ENCODE measurements around the gene DEUP1.

GRCh38 chr11:93291898-93292297 lies 38.6 kb upstream of the DEUP1 start:
- no peak for TF ChIP-seq CTCF (IDR thresholded peaks at IDR 0.05 in 2 of 3, conservative IDR thresholded peaks at IDR 0.05 in 1 of 3; ENCODE audit: borderline replicate concordance in 1 of 3, insufficient read depth in 1 of 3, low read depth in 2 of 3, low read length in 2 of 3)
- no peak for TF ChIP-seq EZH2 (IDR thresholded peaks at IDR 0.05)
- no peak for TF ChIP-seq SP1 (IDR thresholded peaks at IDR 0.05; ENCODE audit: low read depth)
- TF ChIP-seq POLR2AphosphoS5 (IDR thresholded peaks at IDR 0.05; ENCODE audit: low read depth, low read length), result no peak
- no peak for TF ChIP-seq POLR2A (IDR thresholded peaks at IDR 0.05; ENCODE audit: borderline replicate concordance, extremely low read depth, insufficient read depth, insufficient read length)
- TF ChIP-seq JUND (IDR thresholded peaks at IDR 0.05), result no peak
- no peak for TF ChIP-seq RAD21 (IDR thresholded peaks at IDR 0.05; ENCODE audit: low read depth)
- TF ChIP-seq YY1 (IDR thresholded peaks at IDR 0.05; ENCODE audit: extremely low read depth, insufficient replicate concordance, low read depth, low read length), result no peak
